ENCODE measurements around the gene NBPF11.
"Not testable (repeated sequence)": the region's sequence is repeated elsewhere in the genome, so short reads cannot be mapped to it uniquely, and the experiment has no call there.

Gene NBPF11

DNA sequence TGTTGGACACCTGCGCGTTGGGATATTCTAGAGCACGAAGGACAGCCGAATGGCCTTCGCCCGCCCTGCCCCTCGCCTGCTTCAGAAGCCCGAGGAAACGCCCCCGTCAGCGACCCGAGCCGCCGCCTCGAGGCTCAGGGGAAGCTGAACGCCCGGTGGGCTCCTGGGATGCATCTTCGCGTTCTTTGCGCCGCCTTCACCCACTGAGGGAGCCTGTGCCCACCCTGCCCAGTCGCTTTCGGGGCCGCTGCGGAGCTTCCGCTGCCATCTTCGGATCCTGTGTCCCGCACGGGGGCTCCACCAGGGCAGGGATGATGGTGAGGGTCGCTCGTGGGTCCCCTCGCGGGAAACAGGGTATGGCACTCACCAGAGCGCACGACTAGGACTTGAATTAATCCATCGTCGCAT lies 91.8 kb downstream of the NBPF11 start:
- in situ Hi-C loops (cut with MboI; ENCODE audit: low sequenced_read_pairs): not testable (repeated sequence)

DNA sequence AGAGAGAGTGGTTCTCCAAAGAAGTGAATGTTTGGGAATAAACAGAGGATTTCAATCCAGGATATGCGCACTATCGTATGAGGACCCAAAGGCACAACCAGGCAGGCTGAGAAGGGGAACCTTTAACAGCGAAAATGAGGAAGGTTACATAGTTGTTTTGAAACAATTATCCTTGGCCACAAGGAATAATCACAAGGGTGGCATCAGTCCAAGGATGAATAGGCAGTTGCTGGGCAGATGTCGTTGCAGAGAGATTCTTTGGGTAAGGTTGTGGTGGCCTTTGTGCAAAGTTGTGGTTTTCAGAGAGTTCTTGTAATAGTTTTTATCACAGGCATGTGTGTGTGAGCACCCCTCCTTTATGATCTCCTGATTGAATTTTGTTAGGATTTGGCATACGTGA lies 94.7 kb downstream of the NBPF11 start:
- in situ Hi-C loops (cut with MboI; ENCODE audit: low sequenced_read_pairs): not testable (repeated sequence)
